Measurements from ENCODE around the gene MPP3.

DNA sequence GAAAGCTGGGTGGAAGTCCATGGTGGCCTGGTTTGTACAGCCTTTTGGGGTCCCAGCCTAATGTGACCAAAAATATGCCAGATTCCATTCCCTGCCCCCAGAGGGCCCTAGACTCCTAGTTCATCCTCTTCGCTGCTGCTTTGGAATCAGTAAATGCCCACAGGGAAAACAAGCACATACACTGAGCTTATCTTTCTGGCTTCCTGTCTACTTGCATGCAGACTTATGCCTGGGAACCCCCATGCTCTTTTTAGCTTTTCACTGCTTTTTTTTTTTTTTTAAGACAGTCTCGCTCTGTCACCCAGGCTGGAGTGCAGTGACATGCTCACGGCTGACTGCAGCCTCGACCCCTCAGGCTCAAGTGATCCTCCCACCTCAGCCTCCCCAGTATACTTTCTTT, 7.9 kb upstream of the MPP3 start:
- TF ChIP-seq, protein P1, sequence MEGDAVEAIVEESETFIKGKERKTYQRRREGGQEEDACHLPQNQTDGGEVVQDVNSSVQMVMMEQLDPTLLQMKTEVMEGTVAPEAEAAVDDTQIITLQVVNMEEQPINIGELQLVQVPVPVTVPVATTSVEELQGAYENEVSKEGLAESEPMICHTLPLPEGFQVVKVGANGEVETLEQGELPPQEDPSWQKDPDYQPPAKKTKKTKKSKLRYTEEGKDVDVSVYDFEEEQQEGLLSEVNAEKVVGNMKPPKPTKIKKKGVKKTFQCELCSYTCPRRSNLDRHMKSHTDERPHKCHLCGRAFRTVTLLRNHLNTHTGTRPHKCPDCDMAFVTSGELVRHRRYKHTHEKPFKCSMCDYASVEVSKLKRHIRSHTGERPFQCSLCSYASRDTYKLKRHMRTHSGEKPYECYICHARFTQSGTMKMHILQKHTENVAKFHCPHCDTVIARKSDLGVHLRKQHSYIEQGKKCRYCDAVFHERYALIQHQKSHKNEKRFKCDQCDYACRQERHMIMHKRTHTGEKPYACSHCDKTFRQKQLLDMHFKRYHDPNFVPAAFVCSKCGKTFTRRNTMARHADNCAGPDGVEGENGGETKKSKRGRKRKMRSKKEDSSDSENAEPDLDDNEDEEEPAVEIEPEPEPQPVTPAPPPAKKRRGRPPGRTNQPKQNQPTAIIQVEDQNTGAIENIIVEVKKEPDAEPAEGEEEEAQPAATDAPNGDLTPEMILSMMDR (IDR thresholded peaks at IDR 0.05): no peak
- TF ChIP-seq POLR2A (IDR thresholded peaks at IDR 0.05): no peak
